Upper lobe of left lung (tissue), 6 donors: Measurements from ENCODE around the gene ERICH3. TPM values are rescaled to one million over a fixed set of nuclear protein-coding genes. Genes with fewer than 3 reads are reported as not detected.

Experiments
- ATAC-seq, 2 donors: fragments of 200-7000 bp; cut with Tn5 transposase; one replicate each; pipeline ENCODE4 v1.9.1; 2022; ENCODE audit warnings: mild to moderate bottlenecking in 2 of 2, moderate library complexity in 2 of 2; ENCODE audit not compliant: low FRiP score in 2 of 2
- DNase-seq, 2 donors: peaks; one replicate each; pipeline ENCODE4 v3.0.0-alpha.2; 2019 to 2020
- H3K27ac ChIP-seq, 4 donors: fragments of 200-600 bp; sonication (generic); one replicate each; pipeline ENCODE4 v1.5.1; 2016 to 2019
- H3K27me3 ChIP-seq, 4 donors: fragments of 200-600 bp; sonication (generic); one replicate each; pipeline ENCODE4 v1.5.1; 2017 to 2019
- H3K36me3 ChIP-seq, 4 donors: fragments of 200-600 bp; sonication (generic); one replicate each; pipeline ENCODE4 v1.5.1; 2016 to 2019
- H3K4me1 ChIP-seq, 4 donors: fragments of 200-600 bp; sonication (generic); one replicate each; pipeline ENCODE4 v1.5.1; 2018 to 2019
- H3K4me3 ChIP-seq, 4 donors: fragments of 200-600 bp; sonication (generic); one replicate each; pipeline ENCODE4 v1.5.1; 2017 to 2019; ENCODE audit warnings: mild to moderate bottlenecking in 2 of 4, moderate library complexity in 1 of 4
- H3K9me3 ChIP-seq, 4 donors: fragments of 200-600 bp; sonication (generic); one replicate each; pipeline ENCODE4 v1.5.1; 2018 to 2019
- CTCF ChIP-seq, 6 experiments: fragments of 450-650 bp in 4 of 6; fragments of 200-600 bp in 2 of 6; sonication (generic) in 2 of 6; IDR thresholded peaks; one replicate each; pipeline ENCODE4 v1.5.1; 2016 to 2019; ENCODE audit warnings: antibody characterized with exemption in 6 of 6
- EP300 ChIP-seq, 4 donors: sonication (generic); formaldehyde crosslinking; IDR thresholded peaks; one replicate each; pipeline ENCODE4 v1.5.1; 2017; ENCODE audit warnings: antibody characterized with exemption in 4 of 4, control low read depth in 2 of 4
- POLR2A ChIP-seq, 4 donors: fragments of 450-650 bp; IDR thresholded peaks; one replicate each; pipeline ENCODE4 v1.5.1; 2016 to 2017; ENCODE audit warnings: antibody characterized with exemption in 4 of 4, mild to moderate bottlenecking in 2 of 4
- POLR2AphosphoS5 ChIP-seq, 2 donors: sonication (generic); formaldehyde crosslinking; IDR thresholded peaks; one replicate each; pipeline ENCODE4 v1.5.1; 2017; ENCODE audit warnings: antibody characterized with exemption in 2 of 2
- WGBS, 2 donors: methylation state at CpG; one replicate each; pipeline ENCODE4 v1.1.5; 2017 to 2018; 5-methylcytosine and 5-hydroxymethylcytosine counted together
- total RNA-seq, 6 donors: library from RNA; depleted of rRNA in 4 of 6; stranded (reverse); fragments of >200 nt in 4 of 6; gene quantifications; one replicate each; pipeline versions ENCODE4 v1.1.0 to v1.2.1, GENCODE V29; 2016 to 2021
- donor health status: DM: no; HTN: no; CAD: no; lungs with moderate emphysema.
- donor health status: DM: no; HTN: yes; CAD: no; lungs with severe emphysema.

The ERICH3 gene
- total RNA-seq, 6 donors from 2014 or later, result 0.23 to 37.5 (median 3.7) TPM

DNA sequence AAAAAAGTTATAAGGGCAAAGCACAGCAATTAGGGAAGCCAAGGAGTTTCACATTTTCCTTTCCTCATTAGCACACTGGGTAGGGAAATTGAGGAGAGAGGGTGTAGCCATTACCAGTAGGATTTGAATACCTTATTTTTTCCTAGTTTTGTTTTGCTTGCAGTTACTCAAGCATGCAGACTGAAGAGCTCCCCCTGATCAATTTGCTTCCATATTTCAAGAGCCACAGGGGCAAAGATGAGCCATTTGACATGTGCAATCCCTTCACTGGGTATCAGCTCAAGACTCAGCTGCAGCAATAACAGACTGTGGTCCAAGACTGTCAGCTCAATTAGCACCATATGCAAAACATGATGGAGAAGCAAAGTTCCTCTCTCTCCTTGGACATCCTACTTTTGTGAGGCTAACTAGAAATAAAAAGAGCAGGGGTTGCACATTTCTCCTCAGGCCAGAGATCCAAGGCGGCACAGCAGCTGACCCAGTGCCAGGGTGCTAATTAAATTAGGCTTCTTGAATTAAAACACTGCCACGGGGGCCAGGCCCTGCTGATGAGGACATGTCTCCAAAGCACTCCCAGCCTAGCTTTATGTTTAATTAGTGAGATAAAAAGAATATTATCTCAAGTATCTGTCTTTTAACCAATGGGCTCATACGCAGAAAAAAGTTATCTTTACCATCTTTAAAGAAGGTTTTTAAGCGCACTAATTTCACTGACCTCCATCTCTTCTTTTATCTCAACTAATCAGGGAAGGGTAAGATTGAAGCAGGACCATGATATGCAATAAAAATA is 124.4 kb downstream of the ERICH3 start:
- no peak overlapping the region for H3K27ac ChIP-seq
- no peaks in the 10 kb centered on the region for H3K9me3 ChIP-seq
- H3K4me3 ChIP-seq, result no peak overlapping the region
- H3K4me1 ChIP-seq, result no peaks in the 10 kb centered on the region
- TF ChIP-seq CTCF (IDR thresholded peaks at IDR 0.05), result no peak
- no peak for TF ChIP-seq POLR2A (IDR thresholded peaks at IDR 0.05)
- no peak for TF ChIP-seq EP300 (IDR thresholded peaks at IDR 0.05)
- no peak for TF ChIP-seq POLR2AphosphoS5 (IDR thresholded peaks at IDR 0.05)
- DNase-seq (no peak), ATAC-seq (no peak)
- H3K27me3 ChIP-seq, result no peaks in the 10 kb centered on the region
- WGBS, 2 donors, result 64 to 73% methylated on average over 4 of the region's 4 CpGs
- no peaks in the 10 kb centered on the region for H3K36me3 ChIP-seq

- no peaks in the 10 kb centered on the region for H3K9me3 ChIP-seq
- 88 to 91% methylated on average over 2 of the region's 2 CpGs for WGBS, 2 donors
Measured at GRCh38 chr1:74545821-74546220, 127.8 kb downstream of the ERICH3 start.

DNA sequence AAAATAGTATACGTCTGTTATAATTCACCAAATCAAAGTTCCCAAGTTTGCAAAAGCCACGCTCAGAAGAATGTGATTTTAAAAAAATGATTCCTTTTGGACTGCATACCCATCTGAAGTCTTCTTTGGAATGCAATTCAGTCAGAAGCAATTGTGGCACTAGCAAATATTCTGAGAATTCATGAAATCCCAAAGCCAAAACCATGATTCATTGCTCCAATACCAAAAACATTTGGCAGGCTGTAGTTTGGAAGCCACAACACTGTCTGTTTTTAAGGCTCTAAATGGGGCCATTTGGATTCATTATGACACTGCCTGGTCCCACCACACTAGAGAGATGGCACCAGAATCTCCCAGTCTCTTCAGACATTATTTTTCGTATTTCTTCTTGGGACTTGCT is 139.4 kb downstream of the ERICH3 start:
- Histone ChIP-seq H3K9me3 (no peaks in the 10 kb centered on the region), H3K4me3 (no peak overlapping the region), H3K4me1 (no peaks in the 10 kb centered on the region), H3K27ac (no peak overlapping the region), H3K27me3 (no peaks in the 10 kb centered on the region), H3K36me3 (no peaks in the 10 kb centered on the region)
- DNase-seq, result no peak
- ATAC-seq, result peak in 1 of 2 donors; percentile 29
- 65 to 84% methylated on average over 3 of the region's 3 CpGs for WGBS, 2 donors
- TF ChIP-seq POLR2A (IDR thresholded peaks at IDR 0.05) (no peak), EP300 (IDR thresholded peaks at IDR 0.05) (no peak), POLR2AphosphoS5 (IDR thresholded peaks at IDR 0.05) (no peak)

More at GRCh38 chr1:74545821-74546220, 127.8 kb downstream of the ERICH3 start:
- ATAC-seq (no peak), DNase-seq (no peak)
- Histone ChIP-seq H3K4me3 (no peak overlapping the region), H3K4me1 (no peaks in the 10 kb centered on the region), H3K36me3 (no peaks in the 10 kb centered on the region), H3K27ac (no peak overlapping the region), H3K27me3 (no peaks in the 10 kb centered on the region)
- TF ChIP-seq POLR2A (IDR thresholded peaks at IDR 0.05), result no peak

DNA sequence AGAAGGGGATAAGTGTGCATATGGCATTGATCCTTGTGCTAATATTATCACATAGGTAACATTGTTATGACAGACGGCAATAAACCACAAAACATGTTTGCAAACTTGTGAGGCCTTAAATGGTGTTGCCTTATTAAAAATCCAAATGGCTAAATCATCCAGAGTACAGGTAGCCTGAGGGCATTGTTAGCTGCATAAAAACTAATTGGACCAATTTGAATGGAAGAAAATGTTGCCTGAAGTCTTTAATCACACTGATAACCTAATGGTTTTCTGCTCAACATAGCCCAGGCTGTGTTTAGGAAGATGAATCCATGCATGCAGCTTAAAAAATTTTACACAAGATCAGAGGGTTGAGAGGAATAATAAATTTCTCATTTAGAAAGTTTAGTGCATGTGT is 141.8 kb downstream of the ERICH3 start:
- Histone ChIP-seq H3K27me3 (no peaks in the 10 kb centered on the region), H3K4me3 (no peak overlapping the region), H3K9me3 (no peaks in the 10 kb centered on the region), H3K4me1 (no peaks in the 10 kb centered on the region), H3K36me3 (no peaks in the 10 kb centered on the region), H3K27ac (no peak overlapping the region)
- WGBS, 2 donors, result 77 to 85% methylated on average over 1 of the region's 1 CpG
- TF ChIP-seq POLR2A (IDR thresholded peaks at IDR 0.05) (no peak), POLR2AphosphoS5 (IDR thresholded peaks at IDR 0.05) (no peak), EP300 (IDR thresholded peaks at IDR 0.05) (no peak), CTCF (IDR thresholded peaks at IDR 0.05) (no peak)
- no peak for DNase-seq
- no peak for ATAC-seq

DNA sequence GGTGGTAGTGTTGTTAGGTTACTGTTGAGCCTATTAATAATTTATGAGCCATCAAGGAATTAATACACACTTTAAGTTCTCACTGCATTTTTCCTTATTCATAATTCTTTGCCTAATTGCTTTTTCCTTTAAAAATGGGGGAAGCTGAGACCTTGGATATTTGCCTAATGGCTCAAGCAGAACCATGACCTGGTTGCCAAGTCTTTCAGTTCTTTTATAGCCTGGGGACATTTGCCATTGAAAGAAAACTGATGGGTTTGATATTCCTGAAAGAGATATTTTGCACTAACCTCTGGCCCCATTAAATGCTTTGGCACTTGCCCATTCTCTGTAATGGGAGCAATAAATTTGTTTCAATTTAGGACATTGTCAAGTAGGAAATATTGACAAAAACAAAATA is 142.7 kb downstream of the ERICH3 start:
- ATAC-seq (no peak), DNase-seq (no peak)
- TF ChIP-seq EP300 (IDR thresholded peaks at IDR 0.05) (no peak), POLR2AphosphoS5 (IDR thresholded peaks at IDR 0.05) (no peak), POLR2A (IDR thresholded peaks at IDR 0.05) (no peak), CTCF (IDR thresholded peaks at IDR 0.05) (no peak)
- Histone ChIP-seq H3K9me3 (no peaks in the 10 kb centered on the region), H3K27ac (no peak overlapping the region), H3K36me3 (no peaks in the 10 kb centered on the region), H3K27me3 (no peaks in the 10 kb centered on the region), H3K4me1 (no peaks in the 10 kb centered on the region), H3K4me3 (no peak overlapping the region)

DNA sequence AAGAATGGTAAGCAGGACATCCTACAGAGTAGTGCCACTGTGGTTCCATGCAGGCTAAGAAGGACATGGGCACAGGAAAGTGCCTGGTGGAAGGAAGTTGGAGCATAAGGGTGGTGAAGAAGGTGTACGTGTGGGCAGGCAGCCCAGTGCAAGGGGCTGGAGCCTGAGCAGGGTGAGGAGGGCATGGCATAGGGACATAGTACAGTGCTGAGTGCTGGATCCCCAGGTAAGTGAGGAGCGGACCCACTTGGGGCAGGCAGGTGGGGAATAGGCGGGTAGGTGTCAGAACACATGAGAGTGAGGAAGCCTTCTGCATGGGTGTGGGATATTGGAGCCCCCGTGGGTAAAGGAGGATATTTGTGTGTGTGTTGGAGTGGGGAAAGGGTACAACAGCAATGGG is 145.5 kb downstream of the ERICH3 start:
- no peaks in the 10 kb centered on the region for H3K4me1 ChIP-seq
- ATAC-seq, result peak in 1 of 2 donors; percentile 40
- no peak overlapping the region for H3K27ac ChIP-seq
- no peaks in the 10 kb centered on the region for H3K27me3 ChIP-seq
- peak in 1 of 2 donors; percentile 0 for DNase-seq
- TF ChIP-seq EP300 (IDR thresholded peaks at IDR 0.05) (no peak), POLR2AphosphoS5 (IDR thresholded peaks at IDR 0.05) (no peak), POLR2A (IDR thresholded peaks at IDR 0.05) (no peak), CTCF (IDR thresholded peaks at IDR 0.05) (no peak)
- no peak overlapping the region for H3K4me3 ChIP-seq
- WGBS, 2 donors, result 83 to 92% methylated on average over 4 of the region's 4 CpGs
- H3K36me3 ChIP-seq, result no peaks in the 10 kb centered on the region
- no peaks in the 10 kb centered on the region for H3K9me3 ChIP-seq
